Activated CD4-positive, CD25-positive, alpha-beta regulatory T cell (primary cell): ENCODE measurements around the gene SPATS2.
"Not testable (repeated sequence)": the region's sequence is repeated elsewhere in the genome, so short reads cannot be mapped to it uniquely, and the experiment has no call there.

Experiments
- DNase-seq, 4 experiments: peaks; one replicate each; lab custom pipeline; 2025; lab: John Stamatoyannopoulos, UW

The SPATS2 gene

GRCh38 chr12:49367381-49368239 is at the start of gene SPATS2:
SPATS2 (plus strand) TSS chr12:49367462; CDS start chr12:49461013, 93,551 bp downstream.
- no peak for DNase-seq

GRCh38 chr12:49320411-49321103 is 46.7 kb upstream of the SPATS2 start:
- not testable (repeated sequence) for DNase-seq

GRCh38 chr12:49322367-49322707 is 44.9 kb upstream of the SPATS2 start:
- DNase-seq = no peak

- peak; percentile 88 to 95 (median 94) for DNase-seq
These were observed 44.3 kb upstream of the SPATS2 start, which contains the start of gene TROAP for GRCh38 chr12:49322708-49323523. TROAP (plus strand) TSS chr12:49323255; CDS start chr12:49323609, 354 bp downstream.

GRCh38 chr12:49323524-49324097 is 43.7 kb upstream of the SPATS2 start:
- no peak for DNase-seq

- DNase-seq = no peak
These were observed 41.7 kb upstream of the SPATS2 start for GRCh38 chr12:49325606-49326005.

GRCh38 chr12:49327368-49327767 is 39.9 kb upstream of the SPATS2 start:
- DNase-seq = no peak

- no peak for DNase-seq
These were observed 39.4 kb upstream of the SPATS2 start for GRCh38 chr12:49327887-49328286.

GRCh38 chr12:49328816-49329215 is 38.4 kb upstream of the SPATS2 start:
- no peak for DNase-seq

- no peak for DNase-seq
These were observed 37.1 kb upstream of the SPATS2 start for GRCh38 chr12:49330032-49330619.

- no peak for DNase-seq
These were observed 36.5 kb upstream of the SPATS2 start for GRCh38 chr12:49330631-49331379.

- DNase-seq = no peak
These were observed 35.7 kb upstream of the SPATS2 start for GRCh38 chr12:49331380-49332222.

- DNase-seq = no peak
These were observed 34.8 kb upstream of the SPATS2 start for GRCh38 chr12:49332441-49332861.

- no peak for DNase-seq
These were observed 34.3 kb upstream of the SPATS2 start for GRCh38 chr12:49332891-49333371.

- DNase-seq = not testable (repeated sequence)
These were observed 33.5 kb upstream of the SPATS2 start for GRCh38 chr12:49333778-49334177.

GRCh38 chr12:49334226-49334625 is 33.0 kb upstream of the SPATS2 start:
- DNase-seq = no peak

GRCh38 chr12:49334681-49335080 is 32.6 kb upstream of the SPATS2 start:
- DNase-seq = no peak

- no peak for DNase-seq
These were observed 31.9 kb upstream of the SPATS2 start for GRCh38 chr12:49335118-49335954.
